ENCODE measurements around the gene SLC7A6OS.
"Not testable (repeated sequence)": the region's sequence is repeated elsewhere in the genome, so short reads cannot be mapped to it uniquely, and the experiment has no call there.

The SLC7A6OS gene

DNA sequence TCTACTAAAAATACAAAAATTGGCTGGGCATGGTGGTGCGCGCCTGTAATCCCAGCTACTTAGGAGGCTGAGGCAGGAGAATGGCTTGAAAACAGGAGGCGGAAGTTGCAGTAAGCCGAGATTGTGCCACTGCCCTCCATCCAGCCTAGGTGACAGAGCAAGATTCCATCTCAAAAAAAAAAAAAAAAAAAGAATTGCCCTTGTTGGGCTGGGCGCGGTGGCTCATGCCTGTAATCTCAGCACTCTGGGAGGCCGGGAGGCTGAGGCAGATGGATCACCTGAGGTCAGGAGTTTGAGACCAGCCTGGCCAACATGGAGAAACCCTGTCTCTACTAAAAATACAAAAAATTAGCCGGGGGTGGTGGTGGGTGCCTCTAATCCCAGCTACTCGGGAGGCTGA lies 21.9 kb downstream of the SLC7A6OS start:
- H3K4me1 ChIP-seq (ENCODE audit: control insufficient read depth, insufficient read depth, low read length); H3K4me3 ChIP-seq (ENCODE audit: low read depth, low read length); H3K27ac ChIP-seq (ENCODE audit: extremely low read depth, low read depth, low read length); H3K9me3 ChIP-seq (ENCODE audit: control insufficient read depth, insufficient read depth, low read depth, low read length); CTCF ChIA-PET: not testable (repeated sequence)
- peaks cover 12 to 74% of the 10 kb centered on the region in 2 experiments; a peak in 2 of 3 replicates for H3K36me3 ChIP-seq (ENCODE audit: control insufficient read depth in 2 of 2, insufficient read depth in 1 of 2, low read length in 2 of 2)
- POLR2A ChIA-PET: interaction anchor here (0.6 to 1.4 kb wide), 2 partner anchors 14 to 22 kb away, joined by 5 to 7 read pairs; partner anchors contain the start of genes PRMT7 and SLC7A6OS

DNA sequence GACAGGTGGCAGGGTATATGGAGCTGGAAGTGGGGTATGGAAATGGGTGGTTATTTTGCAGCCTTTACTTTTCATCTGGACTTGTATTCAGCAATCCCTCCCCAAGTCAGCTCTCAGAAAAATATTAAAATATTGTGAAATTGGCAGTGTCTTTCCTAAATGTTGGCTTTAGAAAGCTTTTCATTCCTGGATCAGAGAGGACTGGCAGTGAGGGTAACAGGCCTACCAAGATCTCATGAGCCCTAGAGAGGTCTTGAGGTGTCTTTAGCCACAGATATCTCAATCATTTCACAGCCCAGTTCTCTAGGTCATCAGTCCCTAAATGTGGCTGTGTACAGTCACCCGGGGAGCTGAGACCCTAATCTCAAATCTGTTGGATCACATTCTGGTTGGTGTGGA lies 22.5 kb downstream of the SLC7A6OS start:
- Histone ChIP-seq H3K36me3 (ENCODE audit: control insufficient read depth in 2 of 2, insufficient read depth in 1 of 2, low read length in 2 of 2) (peaks cover 11 to 70% of the 10 kb centered on the region in 2 experiments; a peak in 2 of 3 replicates), H3K9me3 (ENCODE audit: control insufficient read depth, insufficient read depth, low read depth, low read length) (no peaks in the 10 kb centered on the region), H3K4me3 (ENCODE audit: low read depth, low read length) (no peak overlapping the region), H3K27ac (ENCODE audit: extremely low read depth, low read depth, low read length) (no peak overlapping the region), H3K4me1 (ENCODE audit: control insufficient read depth, insufficient read depth, low read length) (no peaks in the 10 kb centered on the region)
- ChIA-PET POLR2A (interaction anchor here (0.6 kb wide), 1 partner anchor 15 kb away, joined by 5 read pairs; no protein-coding TSS in a partner anchor), CTCF (no interaction called here)
- no peak for TF ChIP-seq ZNF623 (tag by site-specific recombination; IDR thresholded peaks at IDR 0.05)
- TF ChIP-seq ZBTB17 (tag by site-specific recombination; IDR thresholded peaks at IDR 0.05): no peak
- TF ChIP-seq, protein P1, sequence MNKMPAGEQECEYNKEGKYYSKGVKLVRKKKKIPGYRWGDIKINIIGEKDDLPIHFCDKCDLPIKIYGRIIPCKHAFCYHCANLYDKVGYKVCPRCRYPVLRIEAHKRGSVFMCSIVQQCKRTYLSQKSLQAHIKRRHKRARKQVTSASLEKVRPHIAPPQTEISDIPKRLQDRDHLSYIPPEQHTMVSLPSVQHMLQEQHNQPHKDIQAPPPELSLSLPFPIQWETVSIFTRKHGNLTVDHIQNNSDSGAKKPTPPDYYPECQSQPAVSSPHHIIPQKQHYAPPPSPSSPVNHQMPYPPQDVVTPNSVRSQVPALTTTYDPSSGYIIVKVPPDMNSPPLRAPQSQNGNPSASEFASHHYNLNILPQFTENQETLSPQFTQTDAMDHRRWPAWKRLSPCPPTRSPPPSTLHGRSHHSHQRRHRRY (tag by site-specific recombination; IDR thresholded peaks at IDR 0.05): no peak
- TF ChIP-seq KLF10 (tag by site-specific recombination; IDR thresholded peaks at IDR 0.05): no peak
- no peak for TF ChIP-seq ZNF433 (tag by site-specific recombination; IDR thresholded peaks at IDR 0.05; ENCODE audit: low read depth)
- no peak for TF ChIP-seq ZNF24 (tag by site-specific recombination; IDR thresholded peaks at IDR 0.05)
- no peak for TF ChIP-seq ZNF843 (tag by site-specific recombination; IDR thresholded peaks at IDR 0.05)
- TF ChIP-seq ZNF677 (tag by site-specific recombination; IDR thresholded peaks at IDR 0.05): no peak
- TF ChIP-seq ZNF211 (tag by site-specific recombination; IDR thresholded peaks at IDR 0.05; ENCODE audit: low read depth): no peak
- TF ChIP-seq, protein P2, sequence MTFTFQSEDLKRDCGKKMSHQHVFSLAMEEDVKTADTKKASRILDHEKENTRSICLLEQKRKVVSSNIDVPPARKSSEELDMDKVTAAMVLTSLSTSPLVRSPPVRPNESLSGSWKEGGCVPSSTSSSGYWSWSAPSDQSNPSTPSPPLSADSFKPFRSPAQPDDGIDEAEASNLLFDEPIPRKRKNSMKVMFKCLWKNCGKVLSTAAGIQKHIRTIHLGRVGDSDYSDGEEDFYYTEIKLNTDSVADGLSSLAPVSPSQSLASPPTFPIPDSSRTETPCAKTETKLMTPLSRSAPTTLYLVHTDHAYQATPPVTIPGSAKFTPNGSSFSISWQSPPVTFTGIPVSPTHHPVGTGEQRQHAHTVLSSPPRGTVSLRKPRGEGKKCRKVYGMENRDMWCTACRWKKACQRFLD (tag by site-specific recombination; IDR thresholded peaks at IDR 0.05): no peak
- TF ChIP-seq ZNF792 (tag by site-specific recombination; IDR thresholded peaks at IDR 0.05): no peak
- TF ChIP-seq, protein P3, sequence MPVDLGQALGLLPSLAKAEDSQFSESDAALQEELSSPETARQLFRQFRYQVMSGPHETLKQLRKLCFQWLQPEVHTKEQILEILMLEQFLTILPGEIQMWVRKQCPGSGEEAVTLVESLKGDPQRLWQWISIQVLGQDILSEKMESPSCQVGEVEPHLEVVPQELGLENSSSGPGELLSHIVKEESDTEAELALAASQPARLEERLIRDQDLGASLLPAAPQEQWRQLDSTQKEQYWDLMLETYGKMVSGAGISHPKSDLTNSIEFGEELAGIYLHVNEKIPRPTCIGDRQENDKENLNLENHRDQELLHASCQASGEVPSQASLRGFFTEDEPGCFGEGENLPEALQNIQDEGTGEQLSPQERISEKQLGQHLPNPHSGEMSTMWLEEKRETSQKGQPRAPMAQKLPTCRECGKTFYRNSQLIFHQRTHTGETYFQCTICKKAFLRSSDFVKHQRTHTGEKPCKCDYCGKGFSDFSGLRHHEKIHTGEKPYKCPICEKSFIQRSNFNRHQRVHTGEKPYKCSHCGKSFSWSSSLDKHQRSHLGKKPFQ (tag by site-specific recombination; IDR thresholded peaks at IDR 0.05): no peak
- TF ChIP-seq, protein P4, sequence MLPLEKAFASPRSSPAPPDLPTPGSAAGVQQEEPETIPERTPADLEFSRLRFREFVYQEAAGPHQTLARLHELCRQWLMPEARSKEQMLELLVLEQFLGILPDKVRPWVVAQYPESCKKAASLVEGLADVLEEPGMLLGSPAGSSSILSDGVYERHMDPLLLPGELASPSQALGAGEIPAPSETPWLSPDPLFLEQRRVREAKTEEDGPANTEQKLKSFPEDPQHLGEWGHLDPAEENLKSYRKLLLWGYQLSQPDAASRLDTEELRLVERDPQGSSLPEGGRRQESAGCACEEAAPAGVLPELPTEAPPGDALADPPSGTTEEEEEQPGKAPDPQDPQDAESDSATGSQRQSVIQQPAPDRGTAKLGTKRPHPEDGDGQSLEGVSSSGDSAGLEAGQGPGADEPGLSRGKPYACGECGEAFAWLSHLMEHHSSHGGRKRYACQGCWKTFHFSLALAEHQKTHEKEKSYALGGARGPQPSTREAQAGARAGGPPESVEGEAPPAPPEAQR (tag by site-specific recombination; IDR thresholded peaks at IDR 0.05): no peak
- no peak for TF ChIP-seq ZNF23 (tag by site-specific recombination; IDR thresholded peaks at IDR 0.05; ENCODE audit: borderline replicate concordance)
- no peak for TF ChIP-seq BCL11B (tag by site-specific recombination; IDR thresholded peaks at IDR 0.05; ENCODE audit: low read depth)

Data from HEK293 (cell line).